CD4-positive, alpha-beta memory T cell (primary cell): ENCODE data around the gene FAXDC2. TPM values are rescaled to one million over a fixed set of nuclear protein-coding genes. Genes with fewer than 3 reads are reported as not detected.

ENCODE experiments used
- CTCF ChIA-PET: fragments of 350-600 bp; sonication (Branson Sonifier 250); formaldehyde crosslinking; loops from one replicate; lab custom pipeline; 2021; ENCODE audit warnings: inconsistent platforms; ENCODE audit not compliant: partially characterized antibody; lab: Charles Lee
- POLR2A ChIA-PET: fragments of 350-600 bp; sonication (Branson Sonifier 250); formaldehyde crosslinking; loops from one replicate; lab custom pipeline; 2021; ENCODE audit not compliant: partially characterized antibody; lab: Charles Lee
- DNase-seq, 5 donors: peaks; one replicate each; pipeline versions ENCODE4 v3.0.0 to v3.0.0-alpha.2; 2020 to 2022; ENCODE audit warnings: mixed read lengths in 1 of 5
- H3K27ac ChIP-seq: one replicate; pipeline ENCODE4 v1.7.0; 2013; ENCODE audit warnings: low read depth, low read length
- H3K27me3 ChIP-seq: 2 replicates; pipeline ENCODE4 v1.7.0; 2013; ENCODE audit warnings: mild to moderate bottlenecking, low read length, moderate library complexity; ENCODE audit not compliant: insufficient read depth
- H3K36me3 ChIP-seq: 2 replicates; pipeline ENCODE4 v1.7.0; 2013; ENCODE audit warnings: mild to moderate bottlenecking, low read length, moderate library complexity; ENCODE audit not compliant: insufficient read depth
- H3K4me1 ChIP-seq: 2 replicates; pipeline ENCODE4 v1.7.0; 2013; ENCODE audit warnings: mild to moderate bottlenecking, low read length, moderate library complexity; ENCODE audit not compliant: insufficient read depth
- H3K4me3 ChIP-seq, 2 donors: one replicate each; pipeline ENCODE4 v1.7.0; 2013; ENCODE audit warnings: low read length in 2 of 2, mild to moderate bottlenecking in 1 of 2
- H3K9me3 ChIP-seq, 2 donors: one replicate each; pipeline ENCODE4 v1.7.0; 2013; ENCODE audit warnings: low read length in 2 of 2, control low read depth in 1 of 2; ENCODE audit not compliant: control insufficient read depth in 1 of 2
- H3K27ac Mint-ChIP-seq, 7 donors: one replicate each; pipeline ENCODE4 v1.8.0; 2020 to 2021; ENCODE audit warnings: mixed read lengths in 7 of 7, mild to moderate bottlenecking in 6 of 7, inconsistent platforms in 3 of 7, moderate library complexity in 3 of 7
- H3K27me3 Mint-ChIP-seq, 2 donors: one replicate each; pipeline ENCODE4 v1.8.0; 2020 to 2021; ENCODE audit warnings: mixed read lengths in 2 of 2
- H3K36me3 Mint-ChIP-seq, 2 donors: one replicate each; pipeline ENCODE4 v1.8.0; 2020 to 2021; ENCODE audit warnings: mixed read lengths in 2 of 2, inconsistent platforms in 1 of 2, mild to moderate bottlenecking in 1 of 2
- H3K4me1 Mint-ChIP-seq, 4 donors: one replicate each; pipeline ENCODE4 v1.8.0; 2020 to 2021; ENCODE audit warnings: mixed read lengths in 4 of 4, mild to moderate bottlenecking in 1 of 4
- H3K4me3 Mint-ChIP-seq, 8 donors: one replicate each; pipeline ENCODE4 v1.8.0; 2020 to 2021; ENCODE audit warnings: mixed read lengths in 8 of 8, mild to moderate bottlenecking in 7 of 8, moderate library complexity in 6 of 8, inconsistent platforms in 3 of 8
- H3K9me3 Mint-ChIP-seq, 8 donors: one replicate each; pipeline ENCODE4 v1.8.0; 2020 to 2021; ENCODE audit warnings: mixed read lengths in 8 of 8, mild to moderate bottlenecking in 5 of 8, inconsistent platforms in 3 of 8, moderate library complexity in 1 of 8
- intact Hi-C: fragments of 100-400 bp; cut with micrococcal nuclease; formaldehyde crosslinking; loops from one replicate; pipeline ENCODE4 v1.15.1; 2023
- polyA plus RNA-seq, 2 donors: library from polyadenylated mRNA; unstranded; fragments of 300-500 nt; fragmentation: Illumina TruSeq; gene quantifications; one replicate each; pipeline ENCODE4 v1.2.3, GENCODE V29; 2021
- total RNA-seq, 2 experiments: library from RNA; stranded (reverse); gene quantifications; one replicate each; pipeline ENCODE4 v1.2.3, GENCODE V29; 2021

The FAXDC2 gene
- total and polyA plus RNA-seq, 4 experiments from 2014 or later, result 0.47 to 1.7 TPM; not detected in 2

DNA sequence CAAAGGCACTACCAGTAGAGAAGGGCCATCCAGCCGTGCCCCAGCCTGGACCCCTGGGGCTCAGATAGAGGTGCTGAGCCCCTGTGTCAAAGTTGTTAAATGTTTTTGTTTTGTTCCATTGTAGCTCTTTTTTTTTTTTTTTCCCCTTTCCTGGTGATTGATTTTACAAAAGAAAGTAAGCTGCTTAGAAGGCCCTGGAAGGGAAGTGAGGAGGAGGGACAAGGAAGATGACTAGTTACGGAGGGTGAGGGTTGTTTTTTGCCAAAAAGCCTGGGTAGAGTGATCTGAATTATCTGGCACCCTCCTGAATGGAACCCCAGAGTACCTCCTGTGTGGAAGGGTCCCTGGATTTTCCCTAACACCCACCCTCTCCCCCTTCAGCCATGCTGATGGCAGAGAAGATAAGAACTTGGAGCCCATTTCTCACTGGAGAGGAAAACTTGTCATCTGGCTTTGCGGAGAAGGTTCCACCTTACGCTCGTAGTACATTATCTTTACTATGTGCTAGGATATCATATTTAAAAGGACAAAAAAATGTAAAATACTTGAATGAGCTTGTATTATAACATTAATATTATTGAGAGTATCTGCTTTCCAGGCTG lies 33.4 kb downstream of the FAXDC2 start:
- peaks cover 31% of the 10 kb centered on the region for H3K36me3 ChIP-seq
- H3K27me3 ChIP-seq, result no peaks in the 10 kb centered on the region
- intact Hi-C loops, result no loop called here
- no peak overlapping the region for H3K27ac ChIP-seq
- Mint-ChIP-seq H3K4me3 (no peak overlapping the region), H3K27ac (peak overlapping the region in 4 of 7 donors; percentile 21 to 83 (median 61)), H3K4me1 (peaks cover 13 to 46% (median 20%) of the 10 kb centered on the region in 4 donors), H3K36me3 (peaks cover 37 to 56% of the 10 kb centered on the region in 2 donors), H3K9me3 (no peaks in the 10 kb centered on the region), H3K27me3 (no peaks in the 10 kb centered on the region)
- H3K4me1 ChIP-seq, result peaks cover 15% of the 10 kb centered on the region
- H3K9me3 ChIP-seq, result no peaks in the 10 kb centered on the region
- ChIA-PET CTCF (no interaction called here), POLR2A (no interaction called here)
- DNase-seq, result no peak
- no peak overlapping the region for H3K4me3 ChIP-seq

DNA sequence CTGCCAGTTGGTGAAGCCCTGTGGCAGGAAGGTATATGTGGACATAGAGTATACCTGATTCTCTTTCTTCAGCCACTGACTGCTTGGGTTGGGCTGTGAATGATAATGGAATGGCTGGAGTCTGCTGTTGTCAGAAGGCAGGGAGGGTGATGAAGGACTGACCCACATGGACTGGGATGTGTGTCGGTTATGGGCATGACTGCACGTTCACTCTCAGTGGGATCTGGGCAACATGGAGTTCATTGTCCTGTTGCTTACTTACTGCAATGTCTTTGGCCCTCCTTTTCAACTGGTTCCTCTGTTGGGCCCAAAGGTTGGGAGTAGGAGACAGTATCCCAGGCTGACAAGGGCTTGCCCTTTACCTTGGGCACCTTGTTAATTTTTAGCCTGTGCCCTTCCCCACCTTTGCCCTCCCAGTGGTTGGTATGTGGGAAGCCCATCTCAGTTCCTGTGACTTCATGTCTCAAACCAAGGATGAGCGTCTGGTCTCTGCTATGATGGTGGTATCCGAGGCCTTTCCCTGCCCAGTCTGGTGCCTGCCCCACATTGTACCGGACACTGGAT lies 34.6 kb downstream of the FAXDC2 start:
- H3K27ac ChIP-seq, result no peak overlapping the region
- Mint-ChIP-seq H3K27me3 (no peaks in the 10 kb centered on the region), H3K4me1 (peaks cover 16 to 51% (median 23%) of the 10 kb centered on the region in 4 donors), H3K27ac (peak overlapping the region in 5 of 7 donors; percentile 42 to 72 (median 48)), H3K4me3 (no peak overlapping the region), H3K36me3 (peaks cover 35 to 62% of the 10 kb centered on the region in 2 donors), H3K9me3 (no peaks in the 10 kb centered on the region)
- H3K27me3 ChIP-seq, result no peaks in the 10 kb centered on the region
- intact Hi-C loops, result no loop called here
- H3K4me3 ChIP-seq, result no peak overlapping the region
- CTCF ChIA-PET, result no interaction called here
- H3K36me3 ChIP-seq, result peaks cover 42% of the 10 kb centered on the region
- POLR2A ChIA-PET, result no interaction called here
- peaks cover 15% of the 10 kb centered on the region for H3K4me1 ChIP-seq
- no peaks in the 10 kb centered on the region for H3K9me3 ChIP-seq
- no peak for DNase-seq

DNA sequence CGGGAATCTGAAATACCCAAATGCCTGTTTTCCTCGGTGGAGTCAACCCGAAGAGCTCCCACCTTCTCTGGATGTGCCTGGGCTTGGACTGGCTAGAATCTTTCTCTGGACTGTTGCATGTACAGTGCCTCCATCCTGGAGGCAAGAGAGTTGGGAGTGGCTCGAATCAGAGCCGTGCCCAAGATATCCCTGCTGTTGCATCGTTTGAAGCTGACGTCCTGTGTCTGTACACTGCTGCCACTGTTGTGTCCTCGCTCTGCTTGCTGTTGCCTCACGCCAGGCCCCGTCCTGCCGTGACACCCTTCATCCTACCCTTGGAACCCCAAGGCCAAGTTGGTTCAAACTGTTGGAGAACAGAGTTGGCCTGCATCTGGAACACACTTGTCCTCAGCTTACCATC lies 35.4 kb downstream of the FAXDC2 start:
- intact Hi-C loops, result no loop called here
- no peak for DNase-seq
- peaks cover 35 to 63% of the 10 kb centered on the region in 2 donors for H3K36me3 Mint-ChIP-seq
- H3K4me3 Mint-ChIP-seq, result no peak overlapping the region
- no peaks in the 10 kb centered on the region for H3K27me3 Mint-ChIP-seq
- Histone ChIP-seq H3K4me1 (peaks cover 15% of the 10 kb centered on the region), H3K36me3 (peaks cover 45% of the 10 kb centered on the region), H3K9me3 (no peaks in the 10 kb centered on the region), H3K4me3 (no peak overlapping the region), H3K27me3 (no peaks in the 10 kb centered on the region), H3K27ac (no peak overlapping the region)
- no peaks in the 10 kb centered on the region for H3K9me3 Mint-ChIP-seq
- ChIA-PET CTCF (no interaction called here), POLR2A (no interaction called here)
- H3K4me1 Mint-ChIP-seq, result peaks cover 15 to 51% (median 22%) of the 10 kb centered on the region in 4 donors
- H3K27ac Mint-ChIP-seq, result peak overlapping the region in 5 of 7 donors; percentile 22 to 62 (median 41)

GRCh38 chr5:154813736-154814135 lies 36.7 kb downstream of the FAXDC2 start:
- H3K27me3 Mint-ChIP-seq, result no peaks in the 10 kb centered on the region
- peaks cover 15% of the 10 kb centered on the region for H3K4me1 ChIP-seq
- CTCF ChIA-PET, result interaction anchor here (2.0 kb wide), 1 partner anchor 162 kb away, joined by 6 read pairs; no protein-coding TSS in a partner anchor
- no peak overlapping the region for H3K27ac ChIP-seq
- H3K27me3 ChIP-seq, result no peaks in the 10 kb centered on the region
- peaks cover 48% of the 10 kb centered on the region for H3K36me3 ChIP-seq
- H3K36me3 Mint-ChIP-seq, result peaks cover 36 to 71% of the 10 kb centered on the region in 2 donors
- no peaks in the 10 kb centered on the region for H3K9me3 ChIP-seq
- H3K27ac Mint-ChIP-seq, result peak overlapping the region; percentile 15 to 88 (median 79)
- POLR2A ChIA-PET, result interaction anchor here (1.3 kb wide), 2 partner anchors 16 to 44 kb away, joined by 3 to 4 read pairs; no protein-coding TSS in a partner anchor
- no peaks in the 10 kb centered on the region for H3K9me3 Mint-ChIP-seq
- H3K4me3 Mint-ChIP-seq, result peak overlapping the region in 1 of 8 donors; percentile 54
- H3K4me1 Mint-ChIP-seq, result peaks cover 15 to 40% (median 21%) of the 10 kb centered on the region in 4 donors
- H3K4me3 ChIP-seq, result no peak overlapping the region
- DNase-seq, result peak in 3 of 5 donors; percentile 24 to 43 (median 37)
- intact Hi-C loops, result loop anchor here (5.0 kb wide), 1 partner anchor 44 kb away; the partner anchor contains the start of gene CNOT8

DNA sequence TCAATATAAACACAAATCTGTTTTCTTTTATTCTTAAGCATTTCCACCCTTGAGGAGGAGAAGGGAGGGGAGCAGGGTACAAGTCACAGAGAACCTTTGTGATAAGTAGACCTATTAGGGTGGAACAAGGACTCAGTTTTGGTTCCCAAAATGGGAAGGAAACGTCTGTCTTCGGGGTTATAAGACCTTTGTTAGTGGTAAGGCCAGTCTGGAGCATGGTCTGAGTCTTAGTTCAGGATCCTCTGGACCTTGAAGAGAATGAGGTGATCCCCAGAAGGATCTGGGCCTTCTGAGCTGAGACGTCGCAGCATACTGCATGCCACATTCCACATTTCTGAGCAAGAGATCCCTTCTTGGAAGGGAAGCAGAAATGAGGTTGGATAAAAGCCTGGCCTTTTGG lies 37.2 kb downstream of the FAXDC2 start:
- POLR2A ChIA-PET, result interaction anchor here (1.3 kb wide), 1 partner anchor 17 kb away, joined by 3 read pairs; no protein-coding TSS in a partner anchor
- peaks cover 50% of the 10 kb centered on the region for H3K36me3 ChIP-seq

GRCh38 chr5:154811653-154812465 lies 38.5 kb downstream of the FAXDC2 start:
- H3K9me3 Mint-ChIP-seq, result no peaks in the 10 kb centered on the region
- Histone ChIP-seq H3K27ac (no peak overlapping the region), H3K4me3 (no peak overlapping the region), H3K9me3 (no peaks in the 10 kb centered on the region), H3K36me3 (peaks cover 49% of the 10 kb centered on the region), H3K4me1 (peaks cover 15% of the 10 kb centered on the region), H3K27me3 (no peaks in the 10 kb centered on the region)
- peak; percentile 58 to 66 (median 62) for DNase-seq
- H3K4me3 Mint-ChIP-seq, result peak overlapping the region in 1 of 8 donors; percentile 16
- peak overlapping the region in 4 of 7 donors; percentile 9 to 91 (median 46) for H3K27ac Mint-ChIP-seq
- CTCF ChIA-PET, result interaction anchor here (0.9 to 2.5 kb wide), 3 partner anchors 11 to 164 kb away, joined by 5 to 31 read pairs (median 7); no protein-coding TSS in a partner anchor
- H3K4me1 Mint-ChIP-seq, result peaks cover 14 to 37% (median 21%) of the 10 kb centered on the region in 4 donors
- intact Hi-C loops, result loop anchor here (1.0 to 5.0 kb wide), 3 partner anchors 45 to 162 kb away; partner anchors contain the start of genes CNOT8 and LARP1
- POLR2A ChIA-PET, result interaction anchor here (1.1 kb wide), 1 partner anchor 161 kb away, joined by 3 read pairs; no protein-coding TSS in a partner anchor
- H3K27me3 Mint-ChIP-seq, result no peaks in the 10 kb centered on the region
- H3K36me3 Mint-ChIP-seq, result peaks cover 36 to 81% of the 10 kb centered on the region in 2 donors

More for the DNA sequence above, 37.2 kb downstream of the FAXDC2 start:
- Mint-ChIP-seq H3K4me1 (peaks cover 14 to 37% (median 21%) of the 10 kb centered on the region in 4 donors), H3K9me3 (no peaks in the 10 kb centered on the region), H3K27me3 (no peaks in the 10 kb centered on the region), H3K27ac (peak overlapping the region in 5 of 7 donors; percentile 19 to 84 (median 79)), H3K4me3 (peak overlapping the region in 1 of 8 donors; percentile 53), H3K36me3 (peaks cover 39 to 77% of the 10 kb centered on the region in 2 donors)
- intact Hi-C loops, result loop anchor here (5.0 kb wide), 1 partner anchor 44 kb away; the partner anchor contains the start of gene CNOT8
- Histone ChIP-seq H3K9me3 (no peaks in the 10 kb centered on the region), H3K4me3 (no peak overlapping the region), H3K4me1 (peaks cover 15% of the 10 kb centered on the region), H3K27me3 (no peaks in the 10 kb centered on the region), H3K27ac (no peak overlapping the region)
- CTCF ChIA-PET, result interaction anchor here (0.6 to 2.0 kb wide), 2 partner anchors 43 to 161 kb away, joined by 4 to 6 read pairs; no protein-coding TSS in a partner anchor
- no peak for DNase-seq
